Osteoblast (primary cell): Measurements from ENCODE around the gene TTLL10. TPM values are rescaled to one million over a fixed set of nuclear protein-coding genes. Genes with fewer than 3 reads are reported as not detected.
"Not testable (repeated sequence)": the region's sequence is repeated elsewhere in the genome, so short reads cannot be mapped to it uniquely, and the experiment has no call there.

Experiments
- DNase-seq: peaks from one replicate; pipeline ENCODE4 v3.0.0; 2011; ENCODE audit warnings: low spot score, mixed read lengths; ENCODE audit not compliant: insufficient read length; ENCODE audit errors: missing footprints
- H2AFZ ChIP-seq: 2 replicates; pipeline ENCODE4 v1.6.0; 2011; ENCODE audit warnings: mild to moderate bottlenecking, low read length
- H3K27ac ChIP-seq: 2 replicates; pipeline ENCODE4 v1.5.1; 2011; ENCODE audit warnings: mild to moderate bottlenecking, low read depth, low read length, moderate library complexity
- H3K27me3 ChIP-seq: 2 replicates; pipeline ENCODE4 v1.6.0; 2012; ENCODE audit warnings: mild to moderate bottlenecking, control low read depth, inconsistent platforms, low read length, moderate library complexity; ENCODE audit not compliant: insufficient read depth
- H3K36me3 ChIP-seq: 2 replicates; pipeline ENCODE4 v1.5.1; 2011; ENCODE audit warnings: mild to moderate bottlenecking, low read length, control low read depth, moderate library complexity; ENCODE audit not compliant: insufficient read depth
- H3K4me1 ChIP-seq: 2 replicates; pipeline ENCODE4 v1.5.1; 2011; ENCODE audit warnings: mild to moderate bottlenecking, low read length, control low read depth, moderate library complexity; ENCODE audit not compliant: insufficient read depth
- H3K4me2 ChIP-seq: 2 replicates; pipeline ENCODE4 v1.6.0; 2011; ENCODE audit warnings: mild to moderate bottlenecking, low read length; ENCODE audit not compliant: insufficient read depth
- H3K4me3 ChIP-seq: fragments of 200-600 bp; sonication (generic); 3 replicates; pipeline ENCODE4 v1.5.1; 2012; ENCODE audit warnings: mild to moderate bottlenecking, low read length, inconsistent platforms; ENCODE audit not compliant: insufficient read depth
- H3K79me2 ChIP-seq: 2 replicates; pipeline ENCODE4 v1.6.0; 2012; ENCODE audit warnings: mild to moderate bottlenecking, low read length, control low read depth, inconsistent platforms; ENCODE audit not compliant: insufficient read depth
- H3K9me3 ChIP-seq: 2 replicates; pipeline ENCODE4 v1.5.1; 2011; ENCODE audit warnings: low read depth, low read length, control low read depth
- H4K20me1 ChIP-seq: 2 replicates; pipeline ENCODE4 v1.6.0; 2012; ENCODE audit warnings: mild to moderate bottlenecking, low read length, control low read depth; ENCODE audit not compliant: insufficient read depth
- CTCF ChIP-seq: IDR thresholded peaks from 2 replicates; pipeline ENCODE4 v1.5.1; 2011; ENCODE audit warnings: mild to moderate bottlenecking, low read depth, low read length, moderate library complexity; ENCODE audit errors: extremely low read depth
- total RNA-seq: library from RNA; depleted of rRNA; stranded (reverse); fragments of >200 nt; gene quantifications from 2 replicates; pipeline ENCODE4 v1.2.3, GENCODE V29; 2012

The TTLL10 gene
- total RNA-seq, 1 donor: not detected

DNA sequence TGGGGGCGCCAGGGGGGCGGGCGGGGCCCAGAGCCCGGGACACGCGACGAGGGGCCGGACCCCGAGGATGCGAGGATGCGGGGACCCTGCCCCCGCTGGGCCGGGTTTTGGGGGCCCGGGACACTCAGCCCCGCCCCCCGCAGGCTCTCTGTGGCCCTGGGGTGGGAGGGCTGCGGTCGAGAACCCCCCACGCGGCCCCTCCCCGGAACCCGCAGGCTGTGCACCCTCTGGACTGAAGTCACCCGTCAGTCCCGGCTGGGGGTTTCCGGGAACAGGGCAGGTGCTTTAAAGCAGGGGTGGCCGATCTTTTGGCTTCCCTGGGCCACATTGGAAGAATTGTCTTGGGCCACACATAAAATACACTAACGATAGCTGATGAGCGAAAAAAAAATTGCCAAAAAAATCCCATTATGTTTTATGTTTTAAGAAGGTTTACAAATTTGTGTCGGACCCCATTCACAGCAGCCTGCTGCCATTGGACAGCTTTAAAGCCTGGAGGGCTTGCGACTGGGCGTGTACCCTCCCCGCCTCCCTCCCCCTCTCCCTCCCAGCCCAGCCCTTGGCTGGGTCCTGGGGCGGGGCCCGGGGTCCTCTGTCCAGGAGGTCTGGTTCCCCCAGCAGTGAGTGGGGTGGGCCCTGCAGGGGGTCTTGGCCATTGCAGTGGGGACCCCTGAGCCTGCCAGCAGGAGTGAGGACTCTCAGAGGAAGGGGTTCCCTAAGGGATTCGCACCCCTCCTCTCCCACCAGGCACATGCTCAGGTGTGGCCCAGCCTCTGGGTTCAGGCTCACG, 36.2 kb upstream of the TTLL10 start:
- Histone ChIP-seq H3K27me3 (no peaks in the 10 kb centered on the region), H3K4me3 (no peak overlapping the region), H2AFZ (no peak overlapping the region), H3K27ac (no peak overlapping the region), H3K4me2 (no peak overlapping the region), H4K20me1 (no peaks in the 10 kb centered on the region), H3K9me3 (no peaks in the 10 kb centered on the region), H3K36me3 (no peaks in the 10 kb centered on the region), H3K4me1 (no peaks in the 10 kb centered on the region), H3K79me2 (no peaks in the 10 kb centered on the region)
- no peak for DNase-seq
- no peak for TF ChIP-seq CTCF

DNA sequence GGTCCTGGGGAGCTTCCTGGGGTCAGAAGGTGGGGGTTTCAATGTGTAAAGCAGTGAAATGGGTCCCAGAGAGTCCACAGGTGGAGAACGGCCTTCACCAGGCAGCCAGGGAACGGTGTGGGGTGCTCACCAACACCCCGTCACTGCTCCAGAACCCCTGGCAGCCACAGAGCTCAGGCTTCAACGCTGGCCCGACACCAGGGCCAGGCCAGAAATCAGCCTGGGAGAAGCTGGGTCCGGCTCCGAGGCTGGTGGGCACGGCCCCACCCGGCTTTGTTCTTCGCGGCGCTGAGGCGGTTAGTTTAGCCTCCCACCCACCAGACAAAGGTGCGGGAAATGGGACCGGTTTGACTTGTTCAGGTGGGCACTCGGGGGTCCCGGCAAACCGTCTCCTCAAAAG, 33.0 kb upstream of the TTLL10 start:
- H3K4me1 ChIP-seq: no peaks in the 10 kb centered on the region
- TF ChIP-seq CTCF: no peak
- no peak overlapping the region for H2AFZ ChIP-seq
- no peaks in the 10 kb centered on the region for H3K36me3 ChIP-seq
- no peaks in the 10 kb centered on the region for H3K79me2 ChIP-seq
- no peaks in the 10 kb centered on the region for H4K20me1 ChIP-seq
- H3K9me3 ChIP-seq: no peaks in the 10 kb centered on the region
- no peak overlapping the region for H3K4me3 ChIP-seq
- H3K27me3 ChIP-seq: no peaks in the 10 kb centered on the region
- no peak overlapping the region for H3K27ac ChIP-seq
- no peak overlapping the region for H3K4me2 ChIP-seq
- no peak for DNase-seq

DNA sequence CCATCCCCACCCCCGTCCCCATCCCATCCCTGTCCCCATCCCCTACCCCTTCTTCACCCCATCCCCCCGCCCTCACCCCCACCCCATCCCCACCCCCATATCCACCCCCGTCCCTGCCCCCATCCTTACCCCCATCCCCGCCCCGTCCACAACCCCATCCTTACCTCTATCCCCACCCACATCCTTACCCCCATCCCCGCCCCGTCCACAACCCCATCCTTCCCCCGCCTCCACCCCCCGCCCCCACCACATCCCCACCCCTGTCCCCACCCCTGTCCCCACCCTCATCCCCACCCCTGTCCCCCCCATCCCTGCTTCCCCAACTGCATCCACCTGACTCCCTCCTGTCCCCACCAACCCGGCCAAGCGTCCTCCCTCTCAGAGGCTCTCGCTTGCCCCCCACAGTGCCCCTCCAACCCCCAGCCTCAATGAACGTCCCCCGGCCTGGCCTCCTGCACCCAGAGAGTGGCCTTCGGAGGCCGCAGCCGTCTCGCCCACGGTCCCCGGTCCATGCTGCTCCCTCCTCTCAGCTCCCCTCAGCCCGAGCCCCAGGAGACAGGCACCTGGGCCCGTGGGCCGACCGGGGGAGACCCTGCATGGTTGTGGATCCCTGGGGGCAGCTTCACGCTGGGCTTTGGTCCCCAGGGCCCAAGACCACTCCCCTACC, 32.3 kb upstream of the TTLL10 start:
- no peaks in the 10 kb centered on the region for H3K79me2 ChIP-seq
- H3K4me3 ChIP-seq: no peak overlapping the region
- H4K20me1 ChIP-seq: no peaks in the 10 kb centered on the region
- no peak overlapping the region for H3K27ac ChIP-seq
- no peaks in the 10 kb centered on the region for H3K27me3 ChIP-seq
- no peaks in the 10 kb centered on the region for H3K4me1 ChIP-seq
- no peak for TF ChIP-seq CTCF
- H2AFZ ChIP-seq: no peak overlapping the region
- no peak for DNase-seq
- no peaks in the 10 kb centered on the region for H3K36me3 ChIP-seq
- H3K4me2 ChIP-seq: no peak overlapping the region
- no peaks in the 10 kb centered on the region for H3K9me3 ChIP-seq

DNA sequence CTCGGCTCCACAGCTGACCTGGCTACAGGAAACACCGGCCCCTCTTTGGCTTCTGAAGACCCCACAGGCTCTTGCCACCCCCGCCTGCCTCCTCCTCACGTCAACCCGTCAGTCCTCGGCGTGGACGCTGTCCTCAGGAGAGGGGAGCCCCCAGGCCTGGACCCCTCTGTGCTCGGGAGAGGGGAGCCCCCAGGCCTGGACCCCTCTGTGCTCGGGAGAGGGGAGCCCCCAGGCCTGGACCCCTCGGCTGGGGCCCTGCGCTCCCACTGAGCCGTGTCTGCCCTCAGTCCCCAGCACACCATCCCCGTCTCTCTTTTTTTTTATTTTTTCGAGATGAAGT, 31.8 kb upstream of the TTLL10 start:
- DNase-seq: no peak
- Histone ChIP-seq H3K27ac (no peak overlapping the region), H3K9me3 (no peaks in the 10 kb centered on the region), H3K4me2 (no peak overlapping the region), H4K20me1 (no peaks in the 10 kb centered on the region), H2AFZ (no peak overlapping the region), H3K4me1 (no peaks in the 10 kb centered on the region), H3K36me3 (no peaks in the 10 kb centered on the region), H3K4me3 (no peak overlapping the region), H3K79me2 (no peaks in the 10 kb centered on the region), H3K27me3 (no peaks in the 10 kb centered on the region)
- TF ChIP-seq CTCF: no peak

- H4K20me1 ChIP-seq: not testable (repeated sequence)
Observed at GRCh38 chr1:1142352-1142751, 31.3 kb upstream of the TTLL10 start.

More at GRCh38 chr1:1142352-1142751, 31.3 kb upstream of the TTLL10 start:
- not testable (repeated sequence) for H2AFZ ChIP-seq, H3K4me1 ChIP-seq, H3K4me2 ChIP-seq, H3K4me3 ChIP-seq, H3K27me3 ChIP-seq, DNase-seq, H3K9me3 ChIP-seq, H3K27ac ChIP-seq, H3K36me3 ChIP-seq, H3K79me2 ChIP-seq
